Superior temporal gyrus (tissue), 1 donor: Measurements from ENCODE around the gene SLC7A10.

Experiments used
- DNase-seq: peaks from one replicate; pipeline ENCODE4 v3.0.0-alpha.2; 2016; ENCODE audit errors: extremely low spot score

Gene SLC7A10

GRCh38 chr19:33225458-33225926 is at the start of gene SLC7A10:
TSS of gene SLC7A10 (minus strand) at chr19:33225850. CDS start at chr19:33225703, 147 bp downstream.
- no peak for DNase-seq

- no peak for DNase-seq
Measured at GRCh38 chr19:33274663-33275558, 49.3 kb upstream of the SLC7A10 start.

- DNase-seq: no peak
Measured at GRCh38 chr19:33273881-33274662, 48.4 kb upstream of the SLC7A10 start.

DNA sequence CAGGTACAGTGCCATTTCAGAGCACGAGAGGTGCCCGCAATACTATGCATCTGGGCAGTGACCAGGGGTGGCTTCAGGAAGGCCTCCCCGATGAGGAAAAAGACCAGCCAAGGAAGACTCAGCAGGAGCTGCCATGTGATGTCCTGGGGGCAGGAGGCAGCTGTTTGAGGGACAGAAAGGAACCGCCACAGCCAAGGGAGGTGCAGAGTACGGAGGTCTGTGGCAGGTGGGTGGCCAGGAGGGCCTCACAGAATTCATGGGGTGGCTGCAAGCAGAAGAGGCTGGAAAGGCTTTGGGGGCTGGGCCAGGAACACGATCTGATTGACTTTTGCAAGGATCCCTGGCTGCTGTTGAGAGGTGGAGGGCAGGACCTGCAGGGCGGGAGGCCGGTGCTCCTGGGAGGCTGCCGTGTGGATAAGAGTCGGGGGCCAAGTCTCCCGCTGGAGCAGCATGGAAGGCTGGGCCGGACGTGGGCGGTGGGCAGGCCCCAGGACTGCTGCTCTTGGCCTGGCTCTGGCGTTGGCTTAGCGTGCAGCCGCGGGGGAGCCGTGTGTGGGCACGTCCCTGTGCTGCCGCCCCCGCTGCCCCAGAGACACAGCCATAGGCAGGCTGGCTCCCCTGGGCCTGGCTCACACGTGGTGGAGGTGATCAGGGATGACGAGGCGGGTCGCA is 47.6 kb upstream of the SLC7A10 start:
- DNase-seq: no peak

DNA sequence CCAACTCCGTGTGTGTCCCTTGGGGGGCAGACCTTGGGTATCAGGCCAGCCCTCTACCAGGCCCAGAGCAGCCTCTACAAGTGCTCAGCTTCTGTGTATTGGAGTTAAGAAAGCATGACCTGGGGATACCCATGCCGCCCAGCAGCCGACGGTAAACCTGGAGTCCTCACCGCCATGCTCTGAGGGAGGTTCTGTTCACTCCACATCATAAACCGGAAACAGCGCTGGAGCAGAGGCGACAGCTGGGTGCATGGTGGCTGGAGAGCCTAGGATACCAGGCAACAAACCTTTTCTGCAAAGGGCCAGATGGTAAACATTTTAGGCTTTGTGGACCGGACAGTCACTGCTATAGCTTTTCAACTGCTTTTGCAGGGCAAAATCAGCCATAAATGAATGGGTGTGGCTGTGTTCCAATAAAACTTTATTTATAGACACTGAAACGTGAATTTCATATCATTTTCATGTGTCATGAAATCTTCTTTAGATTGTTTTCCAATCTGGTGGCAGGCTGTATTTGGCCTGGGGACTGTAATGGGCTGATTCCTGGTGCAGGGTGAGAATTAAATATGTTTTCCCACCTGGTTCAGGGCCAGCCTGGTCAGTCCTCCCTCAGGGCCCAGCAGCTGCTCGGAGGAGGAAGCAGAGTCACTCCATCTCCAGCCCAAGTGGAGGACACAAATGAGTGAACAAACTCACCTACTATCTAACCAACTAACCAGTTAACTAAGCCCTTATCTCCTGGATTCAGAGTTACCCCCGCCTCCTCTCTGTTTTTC is 45.8 kb upstream of the SLC7A10 start:
- no peak for DNase-seq

DNA sequence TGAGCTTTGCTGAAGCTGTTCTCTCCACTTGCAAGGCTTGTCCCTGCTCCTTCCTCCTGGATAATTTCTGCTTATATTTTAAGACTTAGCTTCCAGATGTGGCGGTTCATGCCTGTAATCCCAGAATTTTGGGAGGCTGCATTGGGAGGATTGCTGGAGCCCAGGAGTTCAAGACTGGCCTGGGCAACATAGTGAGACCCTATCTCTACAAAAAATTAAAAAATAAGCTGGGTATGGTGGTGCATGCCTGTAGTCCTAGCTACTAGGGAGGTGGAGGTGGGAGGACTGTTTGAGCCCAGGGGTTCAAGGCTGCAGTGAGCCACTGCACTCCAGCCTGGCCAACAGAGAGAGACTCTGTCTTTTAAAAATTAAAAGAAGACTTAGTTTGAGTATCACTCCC is 45.1 kb upstream of the SLC7A10 start:
- DNase-seq: no peak

DNA sequence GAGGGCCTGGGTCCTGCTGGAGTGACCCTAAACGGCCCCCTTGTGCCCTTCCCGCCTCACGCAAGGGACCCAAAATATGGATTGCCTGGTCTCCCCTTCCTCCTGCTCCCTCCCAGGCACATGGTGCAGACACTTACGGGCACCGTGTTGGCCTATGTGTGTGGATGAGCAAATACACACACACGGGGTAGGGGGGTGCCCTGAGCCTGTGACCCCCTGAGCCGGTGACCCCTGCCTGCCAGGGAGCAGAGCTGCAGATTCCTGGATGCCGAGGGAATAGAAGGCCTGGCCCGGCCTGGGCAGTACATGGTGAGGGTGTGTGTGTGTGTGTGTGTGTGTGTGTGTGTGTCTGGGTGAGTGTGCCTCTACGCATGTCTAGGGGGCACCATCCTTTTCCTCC is 43.4 kb upstream of the SLC7A10 start:
- DNase-seq: no peak

DNA sequence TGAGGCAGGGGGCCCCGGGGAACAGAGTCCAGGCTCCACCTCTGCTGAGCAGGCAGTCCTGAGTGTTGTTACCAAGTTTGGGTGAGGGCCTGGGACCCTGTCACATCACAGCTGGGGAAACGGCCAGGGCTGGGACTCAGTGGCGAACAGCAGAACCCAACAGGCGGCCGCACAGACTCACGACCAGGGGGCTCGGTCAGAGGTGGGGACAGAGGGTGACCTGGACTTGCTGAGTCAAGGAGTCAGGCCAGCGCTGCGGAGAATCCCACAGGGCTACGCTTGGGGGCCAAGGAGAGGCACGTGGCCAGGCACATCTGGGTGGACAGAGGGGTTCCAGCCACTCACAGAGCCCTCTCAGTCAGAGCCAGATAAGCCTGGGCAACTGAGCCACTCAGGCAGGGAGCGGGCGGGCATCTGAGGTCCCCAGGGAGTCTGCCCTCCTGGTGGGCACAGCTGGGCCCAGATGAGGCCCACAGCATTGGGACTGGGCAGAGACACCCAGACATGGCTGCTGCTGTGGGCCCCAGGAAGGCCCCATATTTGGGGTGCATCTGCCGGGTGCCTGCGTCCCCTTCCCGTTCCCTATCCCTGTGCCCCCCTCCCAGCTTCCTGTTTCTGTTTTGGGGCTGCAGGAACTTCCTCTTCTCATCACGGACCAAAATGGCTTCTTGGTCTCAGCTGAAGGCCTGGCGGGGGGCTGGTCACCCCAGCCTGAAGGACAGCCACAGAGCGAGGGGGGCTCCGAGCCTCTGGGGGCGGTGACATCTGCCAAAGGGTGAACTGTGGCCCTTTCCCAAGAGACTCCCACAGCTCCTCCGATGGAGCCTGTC is 42.7 kb upstream of the SLC7A10 start:
- DNase-seq: no peak

DNA sequence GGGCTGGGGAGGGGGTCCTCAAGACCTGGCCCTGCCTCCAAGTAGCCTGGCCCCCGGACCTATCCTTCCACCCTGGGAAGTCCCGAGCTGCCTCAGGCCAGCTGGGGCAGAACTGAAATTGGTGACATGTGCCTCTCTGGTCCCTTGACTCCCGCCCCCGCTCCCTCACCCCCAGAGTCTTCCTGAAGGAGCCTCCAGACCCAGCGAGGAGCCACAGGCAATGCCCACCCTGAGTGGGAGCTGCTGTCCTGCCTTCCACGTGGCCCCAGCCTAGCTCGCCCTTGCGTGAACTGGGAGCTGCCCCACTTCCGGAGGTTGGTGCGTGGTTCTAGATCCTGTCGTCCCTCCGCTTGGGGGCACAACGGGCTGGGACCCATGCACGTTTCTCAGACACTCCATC is 42.1 kb upstream of the SLC7A10 start:
- no peak for DNase-seq

DNA sequence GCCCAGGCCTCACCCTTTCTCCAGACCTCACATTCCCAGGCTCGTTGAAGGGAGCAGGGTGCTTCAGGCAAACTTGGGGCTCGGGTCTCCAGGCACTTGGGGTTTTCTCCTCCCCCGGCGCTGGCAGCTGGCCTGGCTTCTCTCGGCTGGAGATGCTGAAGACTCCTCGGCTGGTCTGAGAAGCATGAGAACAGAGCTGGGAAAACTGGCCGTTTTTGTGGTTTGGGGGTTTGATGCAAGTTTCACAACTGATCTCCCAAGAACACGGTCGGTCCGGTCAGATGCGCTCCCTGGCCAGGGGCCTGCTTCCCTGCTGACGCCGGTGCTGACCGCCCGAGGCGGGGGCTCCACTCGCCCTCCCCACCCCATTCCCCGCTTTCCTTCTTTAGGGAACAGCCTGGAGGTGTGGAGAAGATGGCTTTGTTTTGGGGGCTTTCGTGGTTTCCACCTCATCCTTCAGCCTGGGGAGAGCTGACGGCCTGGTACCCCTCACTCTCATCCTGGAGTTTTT is 41.4 kb upstream of the SLC7A10 start:
- no peak for DNase-seq

GRCh38 chr19:33264881-33265445 is 39.3 kb upstream of the SLC7A10 start:
- no peak for DNase-seq

DNA sequence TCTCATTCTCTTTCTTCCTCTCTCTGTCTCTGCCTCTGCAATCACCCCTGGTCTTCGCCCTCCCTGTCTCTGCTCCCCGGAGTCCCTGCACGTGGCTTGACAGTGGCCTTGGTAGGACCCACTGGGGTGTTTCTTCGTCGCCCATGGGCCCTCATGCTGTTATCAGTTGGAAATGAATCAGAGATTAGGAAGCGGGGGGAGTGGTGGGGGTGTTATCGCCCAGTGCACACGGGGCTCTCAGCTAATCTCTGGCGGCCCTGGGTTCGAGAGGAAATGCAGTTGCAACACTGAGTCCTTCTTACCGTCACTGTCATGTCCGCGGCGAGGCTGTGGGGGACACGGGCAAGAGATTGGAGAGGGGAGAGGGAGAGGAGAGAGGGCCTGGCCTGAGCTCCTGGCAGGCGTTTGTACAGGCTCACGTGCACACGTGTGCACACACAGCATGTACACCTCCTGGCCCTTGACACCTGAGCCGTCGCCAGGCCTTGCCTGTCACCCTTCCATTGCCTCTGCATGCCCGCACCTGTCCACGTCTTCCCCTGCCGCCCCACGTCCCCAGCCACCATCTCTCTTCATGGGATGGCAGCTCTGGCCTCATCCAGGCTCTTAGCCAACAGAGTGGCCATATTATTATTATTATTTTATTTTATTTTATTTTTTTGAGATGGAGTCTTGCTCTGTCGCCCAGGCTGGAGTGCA is 37.8 kb upstream of the SLC7A10 start:
- DNase-seq: no peak

- DNase-seq: no peak
Measured at GRCh38 chr19:33261511-33262189, 36.0 kb upstream of the SLC7A10 start.

GRCh38 chr19:33260628-33261418 is 35.2 kb upstream of the SLC7A10 start:
- no peak for DNase-seq

DNA sequence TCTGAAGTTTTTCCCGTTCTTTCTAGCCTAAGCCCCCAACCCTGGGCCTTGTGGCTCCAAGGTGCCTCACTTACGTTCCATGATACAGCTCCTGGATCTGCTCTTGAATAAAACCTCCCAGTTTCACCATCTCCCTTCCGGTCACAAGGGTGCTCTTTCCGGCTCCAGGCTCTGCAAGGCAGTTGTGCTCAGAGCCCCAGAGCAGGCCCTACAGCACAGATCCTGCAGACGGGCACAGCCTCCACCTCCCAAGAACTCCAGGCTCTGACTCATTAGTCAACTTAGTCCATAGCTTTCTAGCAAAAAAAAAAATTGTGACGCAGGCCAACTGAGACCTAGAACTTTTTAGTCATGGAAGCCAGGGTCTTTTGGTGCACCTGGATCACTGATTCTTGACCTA is 33.9 kb upstream of the SLC7A10 start:
- no peak for DNase-seq

DNA sequence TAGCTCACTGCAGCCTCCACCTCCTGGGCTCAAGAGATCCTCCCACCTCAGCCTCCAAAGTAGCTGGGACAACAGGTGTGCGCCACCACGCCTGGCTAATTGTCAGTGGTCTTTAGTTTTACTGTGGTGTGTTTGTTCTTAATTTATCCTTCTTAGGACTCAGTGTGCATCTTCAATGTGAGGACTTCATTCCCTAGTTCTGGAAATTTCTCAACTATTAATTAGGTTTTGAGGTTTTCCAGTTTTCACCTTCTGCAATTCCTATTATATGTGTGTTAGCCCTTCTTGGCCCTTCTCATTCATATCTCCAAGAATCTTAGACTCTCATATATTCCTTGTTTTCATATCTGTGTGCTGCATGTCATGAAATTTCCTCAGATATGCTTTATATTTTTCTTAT is 32.2 kb upstream of the SLC7A10 start:
- DNase-seq: no peak

- no peak for DNase-seq
Measured at GRCh38 chr19:33256261-33256660, 30.6 kb upstream of the SLC7A10 start.

DNA sequence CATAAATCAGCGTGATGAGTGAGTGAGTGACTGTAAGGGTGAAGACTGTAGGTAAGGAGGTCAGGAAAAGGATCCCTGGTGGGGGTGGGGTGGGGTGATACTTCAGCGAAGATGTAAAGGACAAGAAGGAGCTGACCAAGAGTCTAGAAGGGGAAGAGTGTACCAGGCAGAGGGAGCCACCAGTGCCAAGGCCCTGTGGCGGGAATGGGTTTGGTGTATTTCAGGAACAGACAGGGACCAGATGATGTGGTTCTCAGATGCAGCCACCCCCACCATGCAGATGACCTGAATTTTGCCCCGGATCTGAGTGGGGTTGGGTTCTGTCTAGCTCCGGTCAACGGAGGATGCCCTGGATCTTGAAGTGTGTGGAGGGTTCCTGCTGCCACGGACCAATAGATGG is 30.1 kb upstream of the SLC7A10 start:
- no peak for DNase-seq
